A673 (cell line): Measurements from ENCODE around the gene CREB5. TPM values are rescaled to one million over a fixed set of nuclear protein-coding genes. Genes with fewer than 3 reads are reported as not detected.

Experiments used
- BruUV-seq: library from RNA; stranded (reverse); fragments of 400-500 nt; replicated peaks from 2 replicates; lab custom pipeline; 2021; lab: Mats Ljungman, UMichigan
- CTCF ChIA-PET: fragments of 300-600 bp; sonication (Branson Sonifier 250); formaldehyde crosslinking; loops from one replicate; lab custom pipeline; 2022; ENCODE audit warnings: antibody characterized with exemption; lab: Charles Lee
- POLR2A ChIA-PET: fragments of 300-600 bp; sonication (Branson Sonifier 250); formaldehyde crosslinking; loops from one replicate; lab custom pipeline; 2022; ENCODE audit warnings: antibody characterized with exemption; ENCODE audit not compliant: low non-redundant PET; lab: Charles Lee
- DNase-seq: peaks from one replicate; pipeline ENCODE4 v3.0.0-alpha.2; 2015; ENCODE audit warnings: low spot score
- H3K27ac ChIP-seq: fragments of 200-600 bp; sonication (generic); 2 replicates; pipeline ENCODE4 v1.5.1; 2016; ENCODE audit warnings: mixed run types, low read depth, mild to moderate bottlenecking, mixed read lengths, antibody characterized with exemption, low read length; ENCODE audit not compliant: poor library complexity, severe bottlenecking
- H3K27me3 ChIP-seq: fragments of 200-600 bp; sonication (generic); replicated peaks from 2 replicates; pipeline ENCODE4 v1.6.1; 2017; ENCODE audit warnings: mixed run types, low read depth, mild to moderate bottlenecking, mixed read lengths, antibody characterized with exemption, low read length; ENCODE audit not compliant: insufficient read depth, poor library complexity
- H3K36me3 ChIP-seq: fragments of 200-600 bp; sonication (generic); 2 replicates; pipeline ENCODE4 v1.6.1; 2016; ENCODE audit warnings: mixed run types, mild to moderate bottlenecking, mixed read lengths, antibody characterized with exemption, low read length; ENCODE audit not compliant: insufficient read depth, poor library complexity, severe bottlenecking
- H3K4me1 ChIP-seq: fragments of 200-600 bp; sonication (generic); 2 replicates; pipeline ENCODE4 v1.6.1; 2017; ENCODE audit warnings: mixed run types, mild to moderate bottlenecking, mixed read lengths, antibody characterized with exemption, low read length; ENCODE audit not compliant: insufficient read depth, poor library complexity, severe bottlenecking
- H3K4me3 ChIP-seq: fragments of 200-600 bp; sonication (generic); 2 replicates; pipeline ENCODE4 v1.5.1; 2016; ENCODE audit warnings: low read depth, mixed run types, mild to moderate bottlenecking, mixed read lengths, low read length; ENCODE audit not compliant: poor library complexity, severe bottlenecking
- H3K9me3 ChIP-seq: fragments of 200-600 bp; sonication (generic); 2 replicates; pipeline ENCODE4 v1.6.1; 2016; ENCODE audit warnings: mixed run types, low read depth, mild to moderate bottlenecking, mixed read lengths, antibody characterized with exemption, low read length; ENCODE audit not compliant: poor library complexity, severe bottlenecking
- CTCF ChIP-seq: fragments of 300-800, 200-600 bp; sonication (generic); conservative IDR thresholded peaks from 2 replicates; pipeline ENCODE4 v1.5.1; 2017; ENCODE audit warnings: low read depth, mild to moderate bottlenecking, antibody characterized with exemption, low read length, moderate library complexity, mixed read lengths
- EZH2 ChIP-seq: fragments of 200-600 bp; sonication (generic); IDR thresholded peaks from 2 replicates; pipeline ENCODE4 v1.6.1; 2017; ENCODE audit warnings: borderline replicate concordance, low read depth, mild to moderate bottlenecking, mixed read lengths, antibody characterized with exemption, low read length; ENCODE audit not compliant: poor library complexity, severe bottlenecking
- intact Hi-C: fragments of 100-400 bp; cut with micrococcal nuclease; formaldehyde crosslinking; loops from one replicate; pipeline ENCODE4 v1.10.0; 2022; ENCODE audit not compliant: unreplicated experiment
- total RNA-seq: library from RNA; stranded (reverse); gene quantifications from 2 replicates; pipeline ENCODE4 v1.2.3, GENCODE V29; 2021

The CREB5 gene
- total RNA-seq, 1 experiment from 2014 or later: 10.3 TPM

- Histone ChIP-seq H3K27me3 (no peaks in the 10 kb centered on the region), H3K9me3 (peaks cover 6% of the 10 kb centered on the region), H3K4me3 (no peak overlapping the region), H3K4me1 (no peaks in the 10 kb centered on the region), H3K36me3 (no peaks in the 10 kb centered on the region), H3K27ac (no peak overlapping the region)
- no TSS peak for BruUV-seq
- POLR2A ChIA-PET: no interaction called here
- no peak for DNase-seq
- no peak for TF ChIP-seq CTCF
- no peak for TF ChIP-seq EZH2
- intact Hi-C loops: no loop called here
- CTCF ChIA-PET: no interaction called here
Observed at GRCh38 chr7:28658381-28658780, 246.1 kb downstream of the CREB5 start.

GRCh38 chr7:28660132-28660531 is 247.8 kb downstream of the CREB5 start:
- BruUV-seq: no TSS peak
- no peak for DNase-seq
- no peak for TF ChIP-seq CTCF
- Histone ChIP-seq H3K36me3 (no peaks in the 10 kb centered on the region), H3K27me3 (peaks cover 6% of the 10 kb centered on the region), H3K4me3 (no peak overlapping the region), H3K27ac (no peak overlapping the region), H3K4me1 (no peaks in the 10 kb centered on the region), H3K9me3 (peaks cover 6% of the 10 kb centered on the region)
- CTCF ChIA-PET: no interaction called here
- intact Hi-C loops: no loop called here
- POLR2A ChIA-PET: no interaction called here

GRCh38 chr7:28661826-28662595 is 249.7 kb downstream of the CREB5 start:
- no peak for TF ChIP-seq EZH2
- no peak for TF ChIP-seq CTCF
- Histone ChIP-seq H3K9me3 (peaks cover 6% of the 10 kb centered on the region), H3K4me3 (no peak overlapping the region), H3K27me3 (peaks cover 6% of the 10 kb centered on the region), H3K27ac (no peak overlapping the region), H3K36me3 (no peaks in the 10 kb centered on the region), H3K4me1 (no peaks in the 10 kb centered on the region)
- intact Hi-C loops: no loop called here
- no peak for DNase-seq
- ChIA-PET CTCF (no interaction called here), POLR2A (no interaction called here)
- no TSS peak for BruUV-seq
